ENCODE data around the gene OR8G5.

DNA sequence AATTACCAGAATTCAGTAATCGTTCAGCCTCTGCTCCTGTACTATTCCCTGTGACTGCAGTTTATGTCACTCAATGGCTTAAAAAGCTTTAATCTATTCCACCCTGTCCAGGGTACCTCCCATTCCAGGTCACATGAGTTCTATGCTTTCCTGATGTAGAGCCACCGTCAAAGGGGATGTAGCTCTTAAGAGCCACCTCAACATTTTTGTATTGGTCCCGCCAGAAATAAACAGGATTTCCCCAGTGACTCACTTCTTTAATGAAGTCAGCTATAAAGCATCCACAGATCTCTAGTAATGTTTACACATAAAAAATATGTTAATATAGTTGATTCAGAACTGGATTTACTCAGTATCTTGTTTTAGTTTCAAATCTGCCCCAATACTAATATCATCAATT, 58.9 kb downstream of the OR8G5 start:
- TF ChIP-seq, protein P1, sequence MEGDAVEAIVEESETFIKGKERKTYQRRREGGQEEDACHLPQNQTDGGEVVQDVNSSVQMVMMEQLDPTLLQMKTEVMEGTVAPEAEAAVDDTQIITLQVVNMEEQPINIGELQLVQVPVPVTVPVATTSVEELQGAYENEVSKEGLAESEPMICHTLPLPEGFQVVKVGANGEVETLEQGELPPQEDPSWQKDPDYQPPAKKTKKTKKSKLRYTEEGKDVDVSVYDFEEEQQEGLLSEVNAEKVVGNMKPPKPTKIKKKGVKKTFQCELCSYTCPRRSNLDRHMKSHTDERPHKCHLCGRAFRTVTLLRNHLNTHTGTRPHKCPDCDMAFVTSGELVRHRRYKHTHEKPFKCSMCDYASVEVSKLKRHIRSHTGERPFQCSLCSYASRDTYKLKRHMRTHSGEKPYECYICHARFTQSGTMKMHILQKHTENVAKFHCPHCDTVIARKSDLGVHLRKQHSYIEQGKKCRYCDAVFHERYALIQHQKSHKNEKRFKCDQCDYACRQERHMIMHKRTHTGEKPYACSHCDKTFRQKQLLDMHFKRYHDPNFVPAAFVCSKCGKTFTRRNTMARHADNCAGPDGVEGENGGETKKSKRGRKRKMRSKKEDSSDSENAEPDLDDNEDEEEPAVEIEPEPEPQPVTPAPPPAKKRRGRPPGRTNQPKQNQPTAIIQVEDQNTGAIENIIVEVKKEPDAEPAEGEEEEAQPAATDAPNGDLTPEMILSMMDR (conservative IDR thresholded peaks at IDR 0.05; ENCODE audit: low read length): no peak
- no peak for TF ChIP-seq EZH2phosphoT487 (IDR thresholded peaks at IDR 0.05; ENCODE audit: borderline replicate concordance, low read depth, low read length)
